Kidney (tissue), 14 donors: ENCODE measurements around the gene SLC35F5. TPM values are rescaled to one million over a fixed set of nuclear protein-coding genes. Genes with fewer than 3 reads are reported as not detected.

Experiments used
- DNase-seq, 5 donors: peaks; one replicate each; pipeline ENCODE4 v3.0.0-alpha.2; 2013 to 2020
- FAIRE-seq: peaks from 2 replicates; lab custom pipeline; 2012; peaks lifted over from hg19 to GRCh38; lab: Jason Lieb, UNC
- H3K27ac ChIP-seq, 2 donors: one replicate each; pipeline ENCODE4 v1.7.0; 2013; ENCODE audit warnings: low read depth in 2 of 2, low read length in 2 of 2, inconsistent platforms in 1 of 2
- H3K27me3 ChIP-seq: one replicate; pipeline ENCODE4 v1.7.1; 2013; ENCODE audit warnings: low read length, inconsistent platforms; ENCODE audit not compliant: control insufficient read depth, insufficient read depth
- H3K36me3 ChIP-seq, 3 donors: one replicate each; pipeline versions ENCODE4 v1.7.0 to v1.7.1; 2013; ENCODE audit warnings: low read length in 3 of 3, control low read depth in 1 of 3, inconsistent platforms in 1 of 3; ENCODE audit not compliant: insufficient read depth in 3 of 3, control insufficient read depth in 2 of 3
- H3K4me1 ChIP-seq, 3 donors: one replicate each; pipeline versions ENCODE4 v1.7.0 to v1.7.1; 2013; ENCODE audit warnings: low read length in 3 of 3, inconsistent platforms in 1 of 3, low read depth in 1 of 3; ENCODE audit not compliant: control insufficient read depth in 2 of 3, insufficient read depth in 2 of 3
- H3K4me3 ChIP-seq, 3 donors: one replicate each; pipeline versions ENCODE4 v1.7.0 to v1.8.1; 2013; ENCODE audit warnings: low read length in 3 of 3, control low read depth in 1 of 3, inconsistent platforms in 1 of 3
- H3K9ac ChIP-seq, 3 donors: one replicate each; pipeline versions ENCODE4 v1.7.0 to v1.7.1; 2013; ENCODE audit warnings: low read length in 3 of 3, control low read depth in 1 of 3, inconsistent platforms in 1 of 3
- H3K9me3 ChIP-seq, 3 donors: one replicate each; pipeline versions ENCODE4 v1.7.0 to v1.7.1; 2013; ENCODE audit warnings: low read length in 3 of 3, control low read depth in 1 of 3, inconsistent platforms in 1 of 3; ENCODE audit not compliant: control insufficient read depth in 2 of 3, insufficient read depth in 1 of 3
- CTCF ChIP-seq: IDR thresholded peaks from 3 replicates; pipeline ENCODE4 v1.5.1; 2012; ENCODE audit warnings: mild to moderate bottlenecking, moderate library complexity, borderline replicate concordance; ENCODE audit not compliant: insufficient read depth; ENCODE audit errors: extremely low read depth
- intact Hi-C: fragments of 100-400 bp; cut with DNase I; formaldehyde crosslinking; loops from one replicate; pipeline ENCODE4 v1.11.1; 2022
- polyA plus RNA-seq: library from polyadenylated mRNA; stranded (reverse); fragments of 350-450 nt; fragmentation: Illumina TruSeq; extraction: RNeasy Lipid Tissue Mini Kit (QIAGEN cat#74804); gene quantifications from one replicate; pipeline ENCODE4 v1.2.3, GENCODE V29; 2014; ENCODE audit warnings: low read depth, low replicate concordance; ENCODE audit not compliant: insufficient read depth
- total RNA-seq: library from RNA; stranded (reverse); fragmentation: NEBNext Ultra II Directional; extraction: Animal tissue kit (Norgen Biotek cat#: 25700); gene quantifications from one replicate; pipeline ENCODE4 v1.2.1, GENCODE V29; 2021
- donor health status: control.
- donor health status: control.
- donor health status: control.
- donor health status: control.
- donor health status: control.
- donor health status: DM: yes; HTN: yes; CAD: no.
- donor health status: Normal renal cell carcinoma (clear cell type).

SLC35F5 gene
- total and polyA plus RNA-seq, 2 donors from 2014 or later: 49.9 to 198 TPM

GRCh38 chr2:113686537-113686936 lies 69.9 kb downstream of the SLC35F5 start:
- no peaks in the 10 kb centered on the region for H3K36me3 ChIP-seq
- no peak overlapping the region for H3K9ac ChIP-seq
- H3K4me3 ChIP-seq: no peak overlapping the region
- H3K27ac ChIP-seq: no peak overlapping the region
- DNase-seq (no peak), FAIRE-seq (no peak)
- no peak for TF ChIP-seq CTCF
- no peaks in the 10 kb centered on the region for H3K9me3 ChIP-seq
- no peaks in the 10 kb centered on the region for H3K4me1 ChIP-seq
- H3K27me3 ChIP-seq: no peaks in the 10 kb centered on the region
- intact Hi-C loops: no loop called here

- FAIRE-seq (no peak), DNase-seq (no peak)
- intact Hi-C loops: no loop called here
- no peaks in the 10 kb centered on the region for H3K9me3 ChIP-seq
- no peak overlapping the region for H3K4me3 ChIP-seq
- no peaks in the 10 kb centered on the region for H3K36me3 ChIP-seq
- no peaks in the 10 kb centered on the region for H3K4me1 ChIP-seq
- no peak for TF ChIP-seq CTCF
- no peak overlapping the region for H3K9ac ChIP-seq
- H3K27ac ChIP-seq: no peak overlapping the region
- H3K27me3 ChIP-seq: no peaks in the 10 kb centered on the region
Measured at GRCh38 chr2:113685471-113685870, 71.0 kb downstream of the SLC35F5 start.

- no peak overlapping the region for H3K27ac ChIP-seq
- H3K9me3 ChIP-seq: no peaks in the 10 kb centered on the region
- intact Hi-C loops: no loop called here
- H3K9ac ChIP-seq: no peak overlapping the region
- H3K4me1 ChIP-seq: no peaks in the 10 kb centered on the region
- no peaks in the 10 kb centered on the region for H3K36me3 ChIP-seq
- FAIRE-seq: no peak
- H3K4me3 ChIP-seq: no peak overlapping the region
- DNase-seq: no peak
- no peaks in the 10 kb centered on the region for H3K27me3 ChIP-seq
- TF ChIP-seq CTCF: no peak
Measured at GRCh38 chr2:113679457-113679856, 77.0 kb downstream of the SLC35F5 start.

- intact Hi-C loops: no loop called here
- H3K27me3 ChIP-seq: no peaks in the 10 kb centered on the region
- no peaks in the 10 kb centered on the region for H3K9me3 ChIP-seq
- H3K36me3 ChIP-seq: no peaks in the 10 kb centered on the region
- no peak for TF ChIP-seq CTCF
- H3K4me1 ChIP-seq: no peaks in the 10 kb centered on the region
- no peak overlapping the region for H3K9ac ChIP-seq
- H3K4me3 ChIP-seq: no peak overlapping the region
- FAIRE-seq (no peak), DNase-seq (no peak)
- H3K27ac ChIP-seq: no peak overlapping the region
Measured at GRCh38 chr2:113677330-113677729, 79.1 kb downstream of the SLC35F5 start.
